ENCODE results near the gene PRR20G. TPM values are rescaled to one million over a fixed set of nuclear protein-coding genes. Genes with fewer than 3 reads are reported as not detected.

The PRR20G gene
- total and polyA plus RNA-seq, 2 experiments from 2014 or later = 0.39 TPM; not detected in 1

DNA sequence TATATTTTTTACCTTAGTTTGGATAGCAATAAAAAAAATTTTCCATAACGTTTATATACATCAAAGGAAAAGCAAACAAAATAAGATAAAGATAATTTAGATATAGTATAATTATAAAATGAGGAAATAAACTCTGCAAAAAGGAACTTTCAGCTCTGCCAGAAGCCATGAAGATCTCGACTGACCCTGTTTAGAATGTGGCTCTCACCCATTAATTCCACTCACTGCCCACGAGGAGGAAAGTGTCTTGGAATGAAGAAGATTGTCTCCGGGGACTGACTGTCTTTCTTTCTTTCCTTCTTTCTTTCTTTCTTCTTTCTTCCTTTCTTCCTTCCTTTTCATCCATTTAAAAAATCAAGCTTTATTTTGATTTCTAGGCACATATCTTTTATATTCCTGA is 20.1 kb upstream of the PRR20G start:
- no peaks in the 10 kb centered on the region; the same call in 2 of the 3 replicates for H3K4me1 Mint-ChIP-seq
- Histone ChIP-seq H4K20me1 (replicated peaks; ENCODE audit: insufficient read depth) (no peaks in the 10 kb centered on the region), H3K4me3 (no peak overlapping the region), H3K79me2 (replicated peaks; ENCODE audit: insufficient read depth) (no peaks in the 10 kb centered on the region), H3K4me2 (no peak overlapping the region), H3K27ac (ENCODE audit: low read depth) (no peak overlapping the region), H3K9me2 (ENCODE audit: insufficient read depth) (no peaks in the 10 kb centered on the region), H3F3A (replicated peaks; ENCODE audit: low read depth) (no peaks in the 10 kb centered on the region), H3K4me1 (ENCODE audit: insufficient read depth) (no peaks in the 10 kb centered on the region), H3K36me3 (ENCODE audit: insufficient read depth) (no peaks in the 10 kb centered on the region), H2AFZ (no peak overlapping the region), H3K27me3 (ENCODE audit: insufficient read depth) (no peaks in the 10 kb centered on the region)
- peaks cover 9% of the 10 kb centered on the region for H3K27me3 Mint-ChIP-seq (ENCODE audit: insufficient read depth, low read depth, poor library complexity)
- ATAC-seq (no peak), DNase-seq (ENCODE audit: low spot score) (no peak)
- peaks cover 7% of the 10 kb centered on the region; the same call in 2 of the 3 replicates for H3K9me3 Mint-ChIP-seq
- no peak overlapping the region for H3K4me3 Mint-ChIP-seq
- TF ChIP-seq JUNB (IDR thresholded peaks at IDR 0.05; ENCODE audit: unreplicated experiment) = no peak
- no peak for TF ChIP-seq CREB1 (CRISPR knock-in tag; IDR thresholded peaks at IDR 0.05; ENCODE audit: low read depth)
- TF ChIP-seq REST (IDR thresholded peaks at IDR 0.05; ENCODE audit: unreplicated experiment) = no peak
- no peak for TF ChIP-seq ZNF331 (CRISPR knock-in tag; IDR thresholded peaks at IDR 0.05; ENCODE audit: low read depth)
- TF ChIP-seq, protein P1, sequence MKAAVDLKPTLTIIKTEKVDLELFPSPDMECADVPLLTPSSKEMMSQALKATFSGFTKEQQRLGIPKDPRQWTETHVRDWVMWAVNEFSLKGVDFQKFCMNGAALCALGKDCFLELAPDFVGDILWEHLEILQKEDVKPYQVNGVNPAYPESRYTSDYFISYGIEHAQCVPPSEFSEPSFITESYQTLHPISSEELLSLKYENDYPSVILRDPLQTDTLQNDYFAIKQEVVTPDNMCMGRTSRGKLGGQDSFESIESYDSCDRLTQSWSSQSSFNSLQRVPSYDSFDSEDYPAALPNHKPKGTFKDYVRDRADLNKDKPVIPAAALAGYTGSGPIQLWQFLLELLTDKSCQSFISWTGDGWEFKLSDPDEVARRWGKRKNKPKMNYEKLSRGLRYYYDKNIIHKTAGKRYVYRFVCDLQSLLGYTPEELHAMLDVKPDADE (IDR thresholded peaks at IDR 0.05) = no peak
- TF ChIP-seq EZH2phosphoT487 (IDR thresholded peaks at IDR 0.05; ENCODE audit: unreplicated experiment) = no peak
- no peak for TF ChIP-seq POLR2AphosphoS5 (IDR thresholded peaks at IDR 0.05; ENCODE audit: low read depth)
- TF ChIP-seq ZNF114 (CRISPR knock-in tag; IDR thresholded peaks at IDR 0.05) = no peak
- TF ChIP-seq ZNF462 (CRISPR knock-in tag; IDR thresholded peaks at IDR 0.05) = no peak
- TF ChIP-seq EZH2 (IDR thresholded peaks at IDR 0.05; ENCODE audit: low read depth, unreplicated experiment) = no peak
- TF ChIP-seq, protein P2, sequence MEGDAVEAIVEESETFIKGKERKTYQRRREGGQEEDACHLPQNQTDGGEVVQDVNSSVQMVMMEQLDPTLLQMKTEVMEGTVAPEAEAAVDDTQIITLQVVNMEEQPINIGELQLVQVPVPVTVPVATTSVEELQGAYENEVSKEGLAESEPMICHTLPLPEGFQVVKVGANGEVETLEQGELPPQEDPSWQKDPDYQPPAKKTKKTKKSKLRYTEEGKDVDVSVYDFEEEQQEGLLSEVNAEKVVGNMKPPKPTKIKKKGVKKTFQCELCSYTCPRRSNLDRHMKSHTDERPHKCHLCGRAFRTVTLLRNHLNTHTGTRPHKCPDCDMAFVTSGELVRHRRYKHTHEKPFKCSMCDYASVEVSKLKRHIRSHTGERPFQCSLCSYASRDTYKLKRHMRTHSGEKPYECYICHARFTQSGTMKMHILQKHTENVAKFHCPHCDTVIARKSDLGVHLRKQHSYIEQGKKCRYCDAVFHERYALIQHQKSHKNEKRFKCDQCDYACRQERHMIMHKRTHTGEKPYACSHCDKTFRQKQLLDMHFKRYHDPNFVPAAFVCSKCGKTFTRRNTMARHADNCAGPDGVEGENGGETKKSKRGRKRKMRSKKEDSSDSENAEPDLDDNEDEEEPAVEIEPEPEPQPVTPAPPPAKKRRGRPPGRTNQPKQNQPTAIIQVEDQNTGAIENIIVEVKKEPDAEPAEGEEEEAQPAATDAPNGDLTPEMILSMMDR (conservative IDR thresholded peaks at IDR 0.05; ENCODE audit: low read depth in 2 of 2) = no peak
- no peak for TF ChIP-seq NANOG (IDR thresholded peaks at IDR 0.05; ENCODE audit: borderline replicate concordance)
- no peak for TF ChIP-seq STAT1 (IDR thresholded peaks at IDR 0.05; ENCODE audit: unreplicated experiment)
- H3K36me3 Mint-ChIP-seq (ENCODE audit: low read depth) = no peaks in the 10 kb centered on the region; the same call in 2 of the 3 replicates
- H3K27ac Mint-ChIP-seq = no peak overlapping the region

Measured in GM23338 (cell line).